GM18526 (cell line): ENCODE measurements around the gene DNMT3A.

Experiments used
- POLR2A ChIP-seq: IDR thresholded peaks from 3 replicates; pipeline ENCODE4 v1.6.1; 2011; ENCODE audit not compliant: insufficient read length; ENCODE audit errors: extremely low read depth

DNMT3A gene

GRCh38 chr2:25249785-25250184 lies 91.9 kb downstream of the DNMT3A start:
- no peak for TF ChIP-seq POLR2A

- no peak for TF ChIP-seq POLR2A
These were observed 93.8 kb downstream of the DNMT3A start for GRCh38 chr2:25247792-25248512.

GRCh38 chr2:25246558-25247290 lies 95.0 kb downstream of the DNMT3A start:
- no peak for TF ChIP-seq POLR2A

DNA sequence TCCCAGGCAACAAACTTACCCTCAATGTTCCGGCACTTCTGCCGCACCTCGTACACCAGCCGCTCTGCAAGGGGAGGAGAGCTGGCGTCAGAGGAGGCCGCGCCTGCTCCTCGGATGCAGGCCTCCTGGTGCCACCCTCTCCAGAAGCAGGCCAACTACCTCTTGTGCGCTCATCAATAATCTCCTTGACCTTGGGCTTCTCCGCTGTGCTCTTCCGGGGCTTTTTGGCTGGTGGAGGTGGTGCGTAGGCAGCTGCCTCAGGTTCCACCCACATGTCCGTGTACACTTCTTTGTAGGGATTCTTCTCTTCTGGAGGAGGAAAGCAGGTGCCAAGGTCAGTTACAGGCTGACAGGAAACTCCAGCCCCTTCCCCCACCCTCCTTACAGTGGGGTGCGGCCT lies 95.7 kb downstream of the DNMT3A start:
- no peak for TF ChIP-seq POLR2A

DNA sequence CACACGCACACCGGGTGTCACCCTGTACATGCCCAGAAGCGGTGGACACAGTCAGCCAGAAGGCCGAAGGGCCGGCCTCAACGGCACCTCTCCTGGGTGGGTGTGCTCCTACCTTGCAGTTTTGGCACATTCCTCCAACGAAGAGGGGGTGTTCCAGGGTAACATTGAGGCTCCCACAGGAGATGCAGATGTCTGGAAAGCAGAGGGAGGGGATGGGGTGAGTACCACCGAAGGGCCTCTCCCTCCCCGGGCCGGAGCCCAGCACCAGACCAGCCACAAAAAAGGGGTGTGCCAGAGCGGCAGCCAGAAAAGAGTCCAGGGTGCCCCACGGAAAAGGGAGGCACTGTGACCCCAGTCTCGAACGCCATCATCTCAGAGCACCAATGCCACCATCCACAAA lies 96.6 kb downstream of the DNMT3A start:
- no peak for TF ChIP-seq POLR2A

GRCh38 chr2:25243995-25244394 lies 97.7 kb downstream of the DNMT3A start:
- TF ChIP-seq POLR2A: no peak

DNA sequence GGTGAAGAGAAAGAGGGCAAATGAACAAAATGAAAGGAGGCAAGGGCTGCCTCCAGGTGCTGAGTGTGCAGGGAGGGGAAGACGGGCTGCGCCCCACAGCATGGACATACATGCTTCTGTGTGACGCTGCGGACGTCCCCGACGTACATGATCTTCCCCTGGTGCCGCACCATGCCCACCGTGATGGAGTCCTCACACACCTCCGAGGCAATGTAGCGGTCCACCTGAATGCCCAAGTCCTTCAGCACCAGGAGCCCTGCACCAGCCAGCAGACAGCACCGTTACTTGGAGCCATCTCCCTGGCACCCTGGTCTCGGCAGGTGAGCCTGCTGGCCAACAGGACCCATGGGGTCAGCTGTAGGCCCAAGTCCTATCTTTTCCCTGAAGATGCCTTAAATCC lies 100.3 kb downstream of the DNMT3A start:
- no peak for TF ChIP-seq POLR2A

GRCh38 chr2:25240636-25241035 lies 101.1 kb downstream of the DNMT3A start:
- TF ChIP-seq POLR2A: no peak

GRCh38 chr2:25238920-25239319 lies 102.8 kb downstream of the DNMT3A start:
- TF ChIP-seq POLR2A: no peak

DNA sequence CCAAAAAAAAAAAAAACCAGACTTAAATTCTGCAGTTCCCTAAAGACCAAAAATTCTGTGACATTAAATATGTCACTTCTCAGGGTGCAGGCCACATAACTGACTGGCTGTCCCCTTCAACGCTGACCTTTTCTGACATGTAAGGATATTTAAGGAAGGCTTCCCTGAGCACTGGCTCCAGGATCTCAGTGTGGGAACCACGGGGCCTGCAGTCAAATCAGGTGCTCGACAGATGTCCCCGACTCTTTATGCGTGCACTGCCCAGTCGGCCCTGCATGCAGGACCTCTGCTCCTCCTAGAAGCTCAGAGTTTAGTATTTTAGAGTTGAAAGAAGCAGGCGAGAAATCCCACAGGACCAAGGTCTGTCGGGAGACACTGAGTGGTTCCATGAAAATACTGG lies 104.0 kb downstream of the DNMT3A start:
- TF ChIP-seq POLR2A: no peak

- TF ChIP-seq POLR2A: no peak
These were observed 105.0 kb downstream of the DNMT3A start for GRCh38 chr2:25236736-25237135.

- TF ChIP-seq POLR2A: no peak
These were observed 107.0 kb downstream of the DNMT3A start for GRCh38 chr2:25234738-25235137.

DNA sequence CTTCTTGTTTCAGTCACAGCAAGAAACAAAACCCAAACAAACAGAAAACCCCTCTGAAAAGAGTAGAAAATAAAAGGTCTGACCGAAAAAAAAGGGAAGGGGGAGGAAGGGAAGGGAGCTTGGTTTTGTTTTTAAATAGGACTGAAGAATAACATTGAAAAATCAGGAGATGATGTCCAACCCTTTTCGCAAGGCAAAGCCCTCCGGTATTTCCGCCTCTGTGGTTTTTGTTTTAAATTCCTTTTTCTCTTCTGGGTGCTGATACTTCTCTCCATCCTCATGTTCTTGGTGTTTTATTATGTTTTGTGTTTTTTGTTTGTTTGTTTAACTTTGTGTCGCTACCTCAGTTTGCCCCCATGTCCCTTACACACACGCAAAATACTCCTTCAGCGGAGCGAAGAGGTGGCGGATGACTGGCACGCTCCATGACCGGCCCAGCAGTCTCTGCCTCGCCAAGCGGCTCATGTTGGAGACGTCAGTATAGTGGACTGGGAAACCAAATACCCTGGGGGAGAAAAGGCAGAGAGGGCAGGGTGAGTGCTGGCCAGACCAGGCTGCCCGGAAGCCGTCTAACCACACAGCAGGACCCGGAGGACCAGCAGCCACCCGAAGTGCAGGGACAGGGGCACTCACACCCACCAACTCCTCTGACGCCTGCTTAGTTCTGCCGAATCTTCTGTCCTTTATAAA lies 107.7 kb downstream of the DNMT3A start:
- no peak for TF ChIP-seq POLR2A

DNA sequence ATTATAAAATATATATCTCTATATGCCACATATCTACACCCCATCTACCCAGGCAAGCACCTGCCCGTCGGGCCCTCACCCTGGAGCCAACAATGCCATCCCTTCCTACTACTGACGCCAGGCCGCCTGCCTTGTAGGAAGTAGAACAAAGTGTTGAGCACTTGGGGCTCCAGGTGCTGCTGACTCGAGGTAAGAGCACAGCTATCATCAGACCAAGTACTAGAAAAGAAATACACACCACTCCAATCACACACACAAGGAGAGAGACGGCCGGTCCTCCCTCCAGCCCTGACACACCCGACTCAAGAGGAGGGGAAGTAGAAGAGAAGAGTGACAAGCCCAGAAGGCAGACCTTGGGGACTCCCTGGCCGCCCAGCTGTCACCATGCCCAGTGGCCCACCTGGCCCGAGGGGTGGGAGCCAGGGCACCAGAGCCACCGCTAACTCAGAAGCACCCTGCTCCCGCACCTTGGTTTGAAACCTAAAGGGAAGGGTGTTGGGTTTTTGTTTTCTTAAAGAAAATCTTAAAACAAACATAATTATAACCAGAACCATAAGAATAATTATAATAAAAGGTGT lies 109.4 kb downstream of the DNMT3A start:
- TF ChIP-seq POLR2A: no peak

DNA sequence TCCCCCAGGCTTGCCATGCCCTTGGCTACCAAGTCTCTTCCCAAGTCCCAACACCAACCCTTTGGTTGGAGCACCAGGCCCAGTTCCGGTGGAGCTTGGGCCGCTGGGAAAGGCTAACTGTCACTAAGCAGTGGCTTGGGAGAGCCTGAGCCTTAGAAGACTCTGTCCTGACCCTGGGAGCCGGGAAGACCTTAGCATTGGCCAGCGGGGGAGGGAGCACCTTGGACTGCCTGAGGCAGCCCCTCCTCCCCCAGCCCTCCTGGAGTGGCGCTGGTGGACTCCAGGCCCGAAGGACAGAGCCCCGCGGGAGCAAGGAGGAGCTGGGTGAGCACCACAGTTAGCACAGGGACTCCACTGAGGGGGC lies 110.8 kb downstream of the DNMT3A start:
- no peak for TF ChIP-seq POLR2A
